ENCODE results near the gene PXN. TPM values are rescaled to one million over a fixed set of nuclear protein-coding genes. Genes with fewer than 3 reads are reported as not detected.

PXN gene
- total and polyA plus RNA-seq, 10 of the 15 experiments (the other 5 are each of a cell fraction or from before 2014, with no cell fraction given) = 1.0 to 32.0 (median 11.5) TPM

GRCh38 chr12:120263748-120264085 is 1.8 kb downstream of the PXN start:
- no peak overlapping the region for H3K9ac ChIP-seq (ENCODE audit: control insufficient read depth, insufficient read depth, low read length)
- POLR2A ChIA-PET = interaction anchor here (0.6 to 2.2 kb wide), 4 partner anchors 13 to 152 kb away, joined by 3 to 13 read pairs (median 6); no protein-coding TSS in a partner anchor
- RAD21 ChIA-PET (ENCODE audit: unreplicated experiment) = interaction anchor here (0.6 to 4.1 kb wide), 3 partner anchors 31 to 1313 kb away, joined by 3 to 37 read pairs (median 11); no protein-coding TSS in a partner anchor
- DNase-seq (ENCODE audit: low read depth, low spot score) = no peak
- ATAC-seq = no peak
- 0 out of 2 replicates have a peak, but pooled peaks cover 3% of the 10 kb centered on the region for H3K4me1 ChIP-seq (ENCODE audit: control insufficient read depth, insufficient read depth, low read length)
- H2AFZ ChIP-seq (ENCODE audit: control insufficient read depth, low read depth, low read length) = no peak overlapping the region
- no peaks in the 10 kb centered on the region for H3K79me2 ChIP-seq (ENCODE audit: control insufficient read depth, insufficient read depth, low read length)
- FAIRE-seq = no peak
- WGBS (ENCODE audit: insufficient coverage, insufficient replicate concordance, low lambda C conversion rate, missing lambda C conversion rate) = 97% methylated on average over 5 of the region's 5 CpGs
- H3K36me3 ChIP-seq (ENCODE audit: control insufficient read depth in 2 of 2, insufficient read depth in 2 of 2, low read length in 1 of 2) = no peaks in the 10 kb centered on the region
- BruUV-seq (replicated peaks) = no TSS peak
- CTCF ChIA-PET = interaction anchor here (1.9 to 9.8 kb wide), 5 partner anchors 15 to 62 kb away, joined by 5 to 287 read pairs (median 14); partner anchors contain the start of gene RPLP0
- H3K9me3 ChIP-seq (replicated peaks; ENCODE audit: control insufficient read depth, insufficient read depth, low read length) = no peaks in the 10 kb centered on the region
- SMC1A ChIA-PET (ENCODE audit: uncharacterized antibody, unreplicated experiment) = interaction anchor here (0.7 to 7.8 kb wide), 2 partner anchors 11 to 35 kb away, joined by 3 to 152 read pairs; no protein-coding TSS in a partner anchor
- no peak for TF ChIP-seq ZNF384 (IDR thresholded peaks at IDR 0.05; ENCODE audit: borderline replicate concordance, low read depth, low read length)
- no peak for TF ChIP-seq RELB (IDR thresholded peaks at IDR 0.05; ENCODE audit: low read depth)
- in situ Hi-C loops (cut with MboI) (no loop called here), intact Hi-C loops (cut with micrococcal nuclease; ENCODE audit: unreplicated experiment) (loop anchor here (2.0 to 10.0 kb wide), 2 partner anchors 61 to 149 kb away; partner anchors contain the start of gene RAB35)
- peaks cover 1 to 4% of the 10 kb centered on the region in 2 experiments; a peak in 3 of 4 replicates for H3K27me3 ChIP-seq (replicated peaks in 1 of 2; ENCODE audit: control insufficient read depth in 2 of 2, insufficient read depth in 2 of 2, low read length in 1 of 2)
- H3K27ac ChIP-seq (ENCODE audit: control insufficient read depth, insufficient read depth) = no peak overlapping the region
- H3K4me2 ChIP-seq (ENCODE audit: control insufficient read depth, insufficient read depth) = no peak overlapping the region
- H3K4me3 ChIP-seq = no peak overlapping the region
- H4K20me1 ChIP-seq (ENCODE audit: control insufficient read depth, insufficient read depth) = no peaks in the 10 kb centered on the region
